ENCODE data around the gene MRPL38.

DNA sequence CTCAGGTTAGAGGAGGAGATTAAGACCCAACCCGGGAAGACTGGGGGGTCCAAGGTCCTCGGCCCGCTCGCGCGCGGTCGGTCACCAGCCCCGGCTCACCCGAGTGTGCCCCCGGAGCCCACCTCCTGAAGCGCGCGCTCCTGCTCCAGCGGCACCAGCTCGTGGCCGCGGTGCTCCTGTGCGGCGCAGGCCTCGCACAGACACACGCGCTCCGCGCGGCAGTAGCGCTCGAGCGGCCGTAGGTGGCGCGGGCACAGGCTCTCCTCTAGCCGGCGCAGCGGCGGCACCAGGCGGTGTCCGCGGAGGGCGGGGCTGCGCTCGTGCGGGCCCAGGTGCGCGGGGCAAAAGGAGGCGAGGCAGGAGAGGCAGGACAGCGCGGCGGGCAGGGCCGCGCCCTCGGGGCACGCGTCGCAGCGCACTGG lies 26.9 kb downstream of the MRPL38 start:
- TF ChIP-seq, protein P1, sequence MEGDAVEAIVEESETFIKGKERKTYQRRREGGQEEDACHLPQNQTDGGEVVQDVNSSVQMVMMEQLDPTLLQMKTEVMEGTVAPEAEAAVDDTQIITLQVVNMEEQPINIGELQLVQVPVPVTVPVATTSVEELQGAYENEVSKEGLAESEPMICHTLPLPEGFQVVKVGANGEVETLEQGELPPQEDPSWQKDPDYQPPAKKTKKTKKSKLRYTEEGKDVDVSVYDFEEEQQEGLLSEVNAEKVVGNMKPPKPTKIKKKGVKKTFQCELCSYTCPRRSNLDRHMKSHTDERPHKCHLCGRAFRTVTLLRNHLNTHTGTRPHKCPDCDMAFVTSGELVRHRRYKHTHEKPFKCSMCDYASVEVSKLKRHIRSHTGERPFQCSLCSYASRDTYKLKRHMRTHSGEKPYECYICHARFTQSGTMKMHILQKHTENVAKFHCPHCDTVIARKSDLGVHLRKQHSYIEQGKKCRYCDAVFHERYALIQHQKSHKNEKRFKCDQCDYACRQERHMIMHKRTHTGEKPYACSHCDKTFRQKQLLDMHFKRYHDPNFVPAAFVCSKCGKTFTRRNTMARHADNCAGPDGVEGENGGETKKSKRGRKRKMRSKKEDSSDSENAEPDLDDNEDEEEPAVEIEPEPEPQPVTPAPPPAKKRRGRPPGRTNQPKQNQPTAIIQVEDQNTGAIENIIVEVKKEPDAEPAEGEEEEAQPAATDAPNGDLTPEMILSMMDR (IDR thresholded peaks at IDR 0.05; ENCODE audit: low read depth, low read length, missing input control) = peak; percentile 43
- TF ChIP-seq YY1 (IDR thresholded peaks at IDR 0.05) (no peak), SP1 (IDR thresholded peaks at IDR 0.05) (no peak), TAF1 (conservative IDR thresholded peaks at IDR 0.05) (no peak)
- TF ChIP-seq, protein P2, sequence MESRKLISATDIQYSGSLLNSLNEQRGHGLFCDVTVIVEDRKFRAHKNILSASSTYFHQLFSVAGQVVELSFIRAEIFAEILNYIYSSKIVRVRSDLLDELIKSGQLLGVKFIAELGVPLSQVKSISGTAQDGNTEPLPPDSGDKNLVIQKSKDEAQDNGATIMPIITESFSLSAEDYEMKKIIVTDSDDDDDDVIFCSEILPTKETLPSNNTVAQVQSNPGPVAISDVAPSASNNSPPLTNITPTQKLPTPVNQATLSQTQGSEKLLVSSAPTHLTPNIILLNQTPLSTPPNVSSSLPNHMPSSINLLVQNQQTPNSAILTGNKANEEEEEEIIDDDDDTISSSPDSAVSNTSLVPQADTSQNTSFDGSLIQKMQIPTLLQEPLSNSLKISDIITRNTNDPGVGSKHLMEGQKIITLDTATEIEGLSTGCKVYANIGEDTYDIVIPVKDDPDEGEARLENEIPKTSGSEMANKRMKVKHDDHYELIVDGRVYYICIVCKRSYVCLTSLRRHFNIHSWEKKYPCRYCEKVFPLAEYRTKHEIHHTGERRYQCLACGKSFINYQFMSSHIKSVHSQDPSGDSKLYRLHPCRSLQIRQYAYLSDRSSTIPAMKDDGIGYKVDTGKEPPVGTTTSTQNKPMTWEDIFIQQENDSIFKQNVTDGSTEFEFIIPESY (IDR thresholded peaks at IDR 0.05) = no peak
- TF ChIP-seq, protein P3, sequence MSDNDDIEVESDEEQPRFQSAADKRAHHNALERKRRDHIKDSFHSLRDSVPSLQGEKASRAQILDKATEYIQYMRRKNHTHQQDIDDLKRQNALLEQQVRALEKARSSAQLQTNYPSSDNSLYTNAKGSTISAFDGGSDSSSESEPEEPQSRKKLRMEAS (IDR thresholded peaks at IDR 0.05) = no peak
